Astrocyte (in vitro differentiated cells and primary cell): ENCODE results near the gene LPO. TPM values are rescaled to one million over a fixed set of nuclear protein-coding genes. Genes with fewer than 3 reads are reported as not detected.

ENCODE experiments used
- DNase-seq: peaks from one replicate; pipeline ENCODE4 v3.0.0-alpha.2; 2010; ENCODE audit warnings: low read depth
- FAIRE-seq: peaks from 2 replicates; lab custom pipeline; 2011; peaks lifted over from hg19 to GRCh38; lab: Jason Lieb, UNC
- H2AFZ ChIP-seq: 2 replicates; pipeline ENCODE4 v1.6.0; 2012; ENCODE audit warnings: low read depth, low read length, inconsistent platforms
- H3K27ac ChIP-seq: 2 replicates; pipeline ENCODE4 v1.5.1; 2011; ENCODE audit warnings: low read depth, low read length, inconsistent platforms
- H3K27me3 ChIP-seq: 2 replicates; pipeline ENCODE4 v1.6.0; 2011; ENCODE audit warnings: low read length, inconsistent platforms; ENCODE audit not compliant: insufficient read depth
- H3K36me3 ChIP-seq: 2 replicates; pipeline ENCODE4 v1.5.1; 2011; ENCODE audit warnings: low read length, inconsistent platforms; ENCODE audit not compliant: insufficient read depth
- H3K4me1 ChIP-seq: 2 replicates; pipeline ENCODE4 v1.5.1; 2011; ENCODE audit warnings: low read length, inconsistent platforms; ENCODE audit not compliant: insufficient read depth
- H3K4me2 ChIP-seq: 2 replicates; pipeline ENCODE4 v1.6.0; 2012; ENCODE audit warnings: low read length, inconsistent platforms
- H3K4me3 ChIP-seq: 2 replicates; pipeline ENCODE4 v1.5.1; 2011; ENCODE audit warnings: low read depth, mild to moderate bottlenecking, low read length, inconsistent platforms; ENCODE audit not compliant: insufficient read depth
- H3K79me2 ChIP-seq: 2 replicates; pipeline ENCODE4 v1.6.0; 2012; ENCODE audit warnings: mild to moderate bottlenecking, low read length, inconsistent platforms; ENCODE audit not compliant: insufficient read depth
- H3K9ac ChIP-seq: 2 replicates; pipeline ENCODE4 v1.6.0; 2012; ENCODE audit warnings: mild to moderate bottlenecking, low read length, inconsistent platforms
- H3K9me3 ChIP-seq: 2 replicates; pipeline ENCODE4 v1.5.1; 2012; ENCODE audit warnings: low read depth, mild to moderate bottlenecking, low read length, inconsistent platforms; ENCODE audit not compliant: insufficient read depth
- H4K20me1 ChIP-seq: 2 replicates; pipeline ENCODE4 v1.6.0; 2012; ENCODE audit warnings: low read length, inconsistent platforms; ENCODE audit not compliant: insufficient read depth
- H3K27ac Mint-ChIP-seq: one replicate; pipeline ENCODE4 v1.8.0; 2021; ENCODE audit warnings: mild to moderate bottlenecking, mixed read lengths; ENCODE audit not compliant: unreplicated experiment
- H3K27me3 Mint-ChIP-seq: one replicate; pipeline ENCODE4 v1.8.0; 2021; ENCODE audit warnings: low read depth, mixed read lengths; ENCODE audit not compliant: unreplicated experiment
- H3K36me3 Mint-ChIP-seq: one replicate; pipeline ENCODE4 v1.8.0; 2021; ENCODE audit warnings: low read depth, mixed read lengths; ENCODE audit not compliant: unreplicated experiment
- H3K4me1 Mint-ChIP-seq: one replicate; pipeline ENCODE4 v1.8.0; 2021; ENCODE audit warnings: low read depth, mixed read lengths; ENCODE audit not compliant: unreplicated experiment
- H3K4me3 Mint-ChIP-seq: one replicate; pipeline ENCODE4 v1.8.0; 2021; ENCODE audit warnings: mild to moderate bottlenecking, moderate library complexity, mixed read lengths; ENCODE audit not compliant: unreplicated experiment
- H3K9me3 Mint-ChIP-seq: one replicate; pipeline ENCODE4 v1.8.0; 2021; ENCODE audit warnings: mild to moderate bottlenecking, mixed read lengths; ENCODE audit not compliant: unreplicated experiment
- EZH2 ChIP-seq: IDR thresholded peaks from 2 replicates; pipeline ENCODE4 v1.6.1; 2012; ENCODE audit warnings: mild to moderate bottlenecking, low read length, inconsistent platforms; ENCODE audit not compliant: insufficient read depth
- total RNA-seq: library from RNA; stranded (reverse); gene quantifications from 2 replicates; pipeline ENCODE4 v1.2.1, GENCODE V29; 2021
- TF ChIP-seq, protein P1 (sequence below): IDR thresholded peaks from 2 replicates; pipeline ENCODE4 v1.5.1; 2011; ENCODE audit warnings: low read depth, mild to moderate bottlenecking, inconsistent platforms, low read length, moderate library complexity; ENCODE audit not compliant: insufficient read depth

Gene LPO
- total RNA-seq, 1 donor from 2014 or later: not detected

DNA sequence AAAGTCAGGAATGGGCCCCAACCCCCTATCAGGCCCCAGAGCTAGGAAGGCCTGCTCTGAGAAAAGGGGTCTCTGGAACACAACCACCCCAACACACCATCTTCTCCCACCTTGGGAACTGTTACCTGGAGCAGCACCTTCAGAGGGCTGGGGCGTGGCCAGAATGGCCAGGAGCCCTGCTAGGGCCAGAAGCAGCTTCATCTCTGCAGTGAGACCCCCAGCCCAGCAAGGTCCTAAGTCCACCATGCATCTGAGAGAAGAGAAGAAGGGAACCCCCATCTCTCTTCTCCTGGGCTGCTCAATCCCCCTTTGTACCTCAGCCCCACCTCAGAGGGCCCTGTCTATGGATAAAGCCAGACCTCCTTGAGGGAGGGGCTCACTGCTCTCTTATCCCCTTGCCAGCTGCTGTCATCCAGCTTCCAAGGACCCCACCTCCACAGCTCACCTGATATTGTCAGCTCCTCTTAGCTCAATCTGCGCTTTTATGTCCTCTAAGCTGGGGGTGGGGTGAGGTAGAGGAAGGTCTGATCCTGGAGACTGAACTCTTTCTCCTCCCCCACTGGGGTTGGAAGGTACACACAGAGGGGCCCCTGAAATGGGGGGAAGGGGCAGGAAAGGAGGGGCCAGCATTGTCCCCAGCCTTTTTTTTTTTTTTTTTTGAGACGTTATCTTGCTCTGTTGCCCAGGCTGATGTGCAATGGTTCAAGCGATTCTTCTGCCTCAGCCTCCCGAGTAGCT lies 42.3 kb downstream of the LPO start, which contains the start of gene MPO:
Gene MPO, minus strand, starts transcription at position 456 of the 738 bp plus-strand sequence. Its CDS starts 177 bp downstream, at position 279.
- TF ChIP-seq, protein P1, sequence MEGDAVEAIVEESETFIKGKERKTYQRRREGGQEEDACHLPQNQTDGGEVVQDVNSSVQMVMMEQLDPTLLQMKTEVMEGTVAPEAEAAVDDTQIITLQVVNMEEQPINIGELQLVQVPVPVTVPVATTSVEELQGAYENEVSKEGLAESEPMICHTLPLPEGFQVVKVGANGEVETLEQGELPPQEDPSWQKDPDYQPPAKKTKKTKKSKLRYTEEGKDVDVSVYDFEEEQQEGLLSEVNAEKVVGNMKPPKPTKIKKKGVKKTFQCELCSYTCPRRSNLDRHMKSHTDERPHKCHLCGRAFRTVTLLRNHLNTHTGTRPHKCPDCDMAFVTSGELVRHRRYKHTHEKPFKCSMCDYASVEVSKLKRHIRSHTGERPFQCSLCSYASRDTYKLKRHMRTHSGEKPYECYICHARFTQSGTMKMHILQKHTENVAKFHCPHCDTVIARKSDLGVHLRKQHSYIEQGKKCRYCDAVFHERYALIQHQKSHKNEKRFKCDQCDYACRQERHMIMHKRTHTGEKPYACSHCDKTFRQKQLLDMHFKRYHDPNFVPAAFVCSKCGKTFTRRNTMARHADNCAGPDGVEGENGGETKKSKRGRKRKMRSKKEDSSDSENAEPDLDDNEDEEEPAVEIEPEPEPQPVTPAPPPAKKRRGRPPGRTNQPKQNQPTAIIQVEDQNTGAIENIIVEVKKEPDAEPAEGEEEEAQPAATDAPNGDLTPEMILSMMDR: no peak
- no peak for TF ChIP-seq EZH2
- H3K9me3 Mint-ChIP-seq: no peaks in the 10 kb centered on the region
- H3K9me3 ChIP-seq: no peaks in the 10 kb centered on the region
- H3K4me3 ChIP-seq: no peak within 1 kb of the TSS
- H3K27ac Mint-ChIP-seq: no peak within 1 kb of the TSS
- H3K4me1 ChIP-seq: no peaks in the 10 kb centered on the region
- H2AFZ ChIP-seq: no peak within 1 kb of the TSS
- no peak within 1 kb of the TSS for H3K4me3 Mint-ChIP-seq
- H4K20me1 ChIP-seq: no peaks in the 10 kb centered on the region
- no peaks in the 10 kb centered on the region for H3K36me3 Mint-ChIP-seq
- H3K36me3 ChIP-seq: no peaks in the 10 kb centered on the region
- no peaks in the 10 kb centered on the region for H3K79me2 ChIP-seq
- H3K27me3 ChIP-seq: peaks cover 23% of the 10 kb centered on the region
- no peak within 1 kb of the TSS for H3K4me2 ChIP-seq
- peaks cover 5% of the 10 kb centered on the region for H3K4me1 Mint-ChIP-seq
- FAIRE-seq (no peak), DNase-seq (no peak)
- peaks cover 32% of the 10 kb centered on the region for H3K27me3 Mint-ChIP-seq
- H3K27ac ChIP-seq: no peak within 1 kb of the TSS
- H3K9ac ChIP-seq: no peak within 1 kb of the TSS

DNA sequence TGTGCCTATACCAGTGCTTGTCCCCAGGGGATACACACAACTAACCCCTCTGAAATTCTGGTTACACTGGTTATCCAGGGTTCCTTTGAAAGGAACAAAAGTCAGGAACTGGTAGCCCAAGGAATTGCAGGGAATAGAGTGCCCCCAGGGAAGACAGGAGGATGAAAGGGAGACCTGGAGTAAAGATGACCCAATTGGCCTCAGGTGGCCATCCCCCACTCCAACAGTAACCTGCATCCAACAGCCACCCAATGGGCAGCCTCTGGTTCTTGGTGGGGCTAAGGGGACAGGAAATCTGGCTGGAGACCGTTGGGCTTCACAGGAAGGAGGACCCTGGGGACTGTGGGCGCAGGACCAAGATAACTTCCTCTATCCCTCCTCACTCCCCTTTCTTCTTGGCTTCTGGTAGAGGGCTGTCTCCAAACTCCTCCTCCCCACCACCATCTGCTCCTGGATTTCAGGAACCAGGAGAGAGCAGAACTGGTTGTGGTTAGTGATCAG lies 43.2 kb downstream of the LPO start:
- FAIRE-seq (no peak), DNase-seq (no peak)
- H3K36me3 Mint-ChIP-seq: no peaks in the 10 kb centered on the region
- Histone ChIP-seq H3K4me2 (no peak overlapping the region), H3K9ac (no peak overlapping the region), H3K79me2 (no peaks in the 10 kb centered on the region), H3K4me1 (no peaks in the 10 kb centered on the region), H3K36me3 (no peaks in the 10 kb centered on the region), H3K4me3 (no peak overlapping the region), H3K27me3 (peaks cover 23% of the 10 kb centered on the region), H3K9me3 (no peaks in the 10 kb centered on the region), H4K20me1 (no peaks in the 10 kb centered on the region), H2AFZ (no peak overlapping the region), H3K27ac (no peak overlapping the region)
- TF ChIP-seq, protein P1: no peak
- TF ChIP-seq EZH2: no peak
- no peak overlapping the region for H3K27ac Mint-ChIP-seq
- peaks cover 5% of the 10 kb centered on the region for H3K4me1 Mint-ChIP-seq
- no peaks in the 10 kb centered on the region for H3K9me3 Mint-ChIP-seq
- no peak overlapping the region for H3K4me3 Mint-ChIP-seq
- peaks cover 24% of the 10 kb centered on the region for H3K27me3 Mint-ChIP-seq

DNA sequence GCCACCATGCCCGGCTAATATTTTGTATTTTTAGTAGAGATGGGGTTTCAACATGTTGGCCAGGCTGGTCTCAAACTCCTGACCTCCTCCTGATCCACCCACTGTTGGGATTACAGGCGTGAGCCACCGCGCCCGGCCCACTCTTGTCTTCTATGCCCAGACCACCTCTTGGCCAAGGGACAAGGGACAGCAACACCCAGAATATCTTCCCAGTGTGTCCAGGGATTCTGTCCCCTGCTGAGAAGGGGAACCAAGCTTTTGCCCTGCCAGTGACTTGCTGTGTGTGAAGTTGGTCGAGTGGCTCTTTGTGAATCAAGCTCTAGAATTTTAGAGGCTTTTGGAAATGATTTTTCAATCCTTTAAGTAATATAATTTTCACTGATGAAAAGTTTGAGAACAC lies 44.1 kb downstream of the LPO start:
- FAIRE-seq (no peak), DNase-seq (no peak)
- Histone ChIP-seq H3K9ac (no peak overlapping the region), H3K27me3 (peaks cover 23% of the 10 kb centered on the region), H3K4me1 (no peaks in the 10 kb centered on the region), H3K36me3 (no peaks in the 10 kb centered on the region), H3K27ac (no peak overlapping the region), H3K4me2 (no peak overlapping the region), H3K79me2 (no peaks in the 10 kb centered on the region), H3K4me3 (no peak overlapping the region), H3K9me3 (no peaks in the 10 kb centered on the region), H2AFZ (no peak overlapping the region), H4K20me1 (no peaks in the 10 kb centered on the region)
- Mint-ChIP-seq H3K4me1 (peaks cover 5% of the 10 kb centered on the region), H3K4me3 (no peak overlapping the region), H3K27ac (no peak overlapping the region), H3K36me3 (no peaks in the 10 kb centered on the region), H3K9me3 (no peaks in the 10 kb centered on the region), H3K27me3 (peaks cover 20% of the 10 kb centered on the region)
- no peak for TF ChIP-seq EZH2
- TF ChIP-seq, protein P1: no peak
